ENCODE measurements around the gene MMP14. TPM values are rescaled to one million over a fixed set of nuclear protein-coding genes. Genes with fewer than 3 reads are reported as not detected.

Gene MMP14
- total RNA-seq, 1 donor from 2014 or later = 1.6 TPM

Other genes with a start within 250 kb of the MMP14 start
- 165 and 178 TPM in 2 replicates for gene DAD1, start 247.4 kb upstream of the MMP14 start, total RNA-seq
- 6.1 and 7.5 TPM in 2 replicates for gene ABHD4, start 238.3 kb upstream of the MMP14 start, total RNA-seq
- gene OR6J1, start 192.2 kb upstream of the MMP14 start, total RNA-seq = not detected in 2 replicates
- gene OXA1L, start 69.9 kb upstream of the MMP14 start, total RNA-seq = 112 and 115 TPM in 2 replicates
- not detected in 2 replicates for gene SLC7A7, start 21.1 kb upstream of the MMP14 start, total RNA-seq
- 137 and 139 TPM in 2 replicates for gene MRPL52, start 6.7 kb upstream of the MMP14 start, total RNA-seq
- 51.0 and 52.5 TPM in 2 replicates for gene LRP10, start 35.2 kb downstream of the MMP14 start, total RNA-seq
- gene REM2, start 46.6 kb downstream of the MMP14 start, total RNA-seq = 0.34 and 0.48 TPM in 2 replicates
- gene RBM23, start 82.6 kb downstream of the MMP14 start, total RNA-seq = 84.7 and 88.9 TPM in 2 replicates
- 78.8 and 86.6 TPM in 2 replicates for gene PRMT5, start 92.8 kb downstream of the MMP14 start, total RNA-seq
- gene HAUS4, start 120.5 kb downstream of the MMP14 start, total RNA-seq = 54.4 and 60.0 TPM in 2 replicates
- gene AJUBA, start 146.0 kb downstream of the MMP14 start, total RNA-seq = 0.66 and 0.91 TPM in 2 replicates
- gene C14orf93, start 173.6 kb downstream of the MMP14 start, total RNA-seq = 9.1 and 10.2 TPM in 2 replicates
- 70.8 and 72.4 TPM in 2 replicates for gene PSMB5, start 198.3 kb downstream of the MMP14 start, total RNA-seq
- gene PSMB11, start 205.6 kb downstream of the MMP14 start, total RNA-seq = not detected in 2 replicates
- gene CDH24, start 220.9 kb downstream of the MMP14 start, total RNA-seq = 2.6 and 3.0 TPM in 2 replicates

Data from T-helper 2 cell treated with Interferon-gamma antibody and Interleukin-4, amounts not matched to agents 100 ng/mL and 5 ng/mL, for 36 hours (primary cell).